NT2/D1 (cell line): ENCODE data around the gene BIN1.

ENCODE experiments used
- DNase-seq: peaks from one replicate; pipeline ENCODE4 v3.0.0-alpha.2; 2011; ENCODE audit warnings: low read depth, low spot score
- H3K27me3 ChIP-seq: 2 replicates; pipeline ENCODE4 v1.6.0; 2011; ENCODE audit warnings: mild to moderate bottlenecking; ENCODE audit not compliant: insufficient read length, insufficient read depth
- H3K36me3 ChIP-seq: 2 replicates; pipeline ENCODE4 v1.6.1; 2011; ENCODE audit warnings: mild to moderate bottlenecking, low read length, mixed read lengths; ENCODE audit not compliant: insufficient read depth, insufficient read length
- H3K4me1 ChIP-seq: 2 replicates; pipeline ENCODE4 v1.5.1; 2011; ENCODE audit not compliant: insufficient read depth, insufficient read length
- H3K4me3 ChIP-seq: 2 replicates; pipeline ENCODE4 v1.5.1; 2011; ENCODE audit warnings: low read depth; ENCODE audit not compliant: insufficient read length
- H3K9ac ChIP-seq: 2 replicates; pipeline ENCODE4 v1.6.0; 2011; ENCODE audit warnings: low read depth; ENCODE audit not compliant: insufficient read length
- H3K9me3 ChIP-seq: 2 replicates; pipeline ENCODE4 v1.5.1; 2011; ENCODE audit warnings: mild to moderate bottlenecking, low read length; ENCODE audit not compliant: insufficient read depth
- SUZ12 ChIP-seq: IDR thresholded peaks from 2 replicates; pipeline ENCODE4 v1.6.1; 2011; ENCODE audit not compliant: insufficient read length, insufficient read depth; ENCODE audit errors: extremely low read depth
- YY1 ChIP-seq: IDR thresholded peaks from 2 replicates; pipeline ENCODE4 v1.6.1; 2011; ENCODE audit not compliant: insufficient read length, insufficient read depth
- ZNF274 ChIP-seq: IDR thresholded peaks from 2 replicates; pipeline ENCODE4 v1.6.1; 2011; ENCODE audit warnings: mild to moderate bottlenecking, low read depth, low read length

The BIN1 gene

GRCh38 chr2:127080938-127081755 lies 25.8 kb downstream of the BIN1 start:
- no peaks in the 10 kb centered on the region for H3K27me3 ChIP-seq
- no peak for DNase-seq
- TF ChIP-seq YY1 = no peak
- TF ChIP-seq ZNF274 = no peak
- no peak for TF ChIP-seq SUZ12
- H3K4me3 ChIP-seq = no peak overlapping the region
- peaks cover 5% of the 10 kb centered on the region for H3K36me3 ChIP-seq
- H3K9ac ChIP-seq = no peak overlapping the region
- H3K4me1 ChIP-seq = peaks cover 69% of the 10 kb centered on the region
- H3K9me3 ChIP-seq = no peaks in the 10 kb centered on the region

- no peak for DNase-seq
- H3K27me3 ChIP-seq = no peaks in the 10 kb centered on the region
- TF ChIP-seq YY1 (no peak), SUZ12 (no peak), ZNF274 (no peak)
- no peaks in the 10 kb centered on the region for H3K9me3 ChIP-seq
- H3K4me1 ChIP-seq = peaks cover 62% of the 10 kb centered on the region
- H3K9ac ChIP-seq = no peak overlapping the region
- H3K4me3 ChIP-seq = no peak overlapping the region
- H3K36me3 ChIP-seq = peaks cover 5% of the 10 kb centered on the region
These were observed 26.6 kb downstream of the BIN1 start for GRCh38 chr2:127080226-127080937.

- peaks cover 5% of the 10 kb centered on the region for H3K36me3 ChIP-seq
- TF ChIP-seq ZNF274 = no peak
- no peak for TF ChIP-seq YY1
- no peak for TF ChIP-seq SUZ12
- no peaks in the 10 kb centered on the region for H3K27me3 ChIP-seq
- H3K4me1 ChIP-seq = peaks cover 59% of the 10 kb centered on the region
- no peak overlapping the region for H3K4me3 ChIP-seq
- H3K9me3 ChIP-seq = no peaks in the 10 kb centered on the region
- peak overlapping the region; percentile 6 for H3K9ac ChIP-seq
- no peak for DNase-seq
These were observed 27.5 kb downstream of the BIN1 start for GRCh38 chr2:127079358-127079920.

- H3K9ac ChIP-seq = no peak overlapping the region
- no peak for TF ChIP-seq YY1
- TF ChIP-seq SUZ12 = no peak
- TF ChIP-seq ZNF274 = no peak
- no peaks in the 10 kb centered on the region for H3K9me3 ChIP-seq
- no peak overlapping the region for H3K4me3 ChIP-seq
- no peaks in the 10 kb centered on the region for H3K27me3 ChIP-seq
- DNase-seq = no peak
- peaks cover 52% of the 10 kb centered on the region for H3K4me1 ChIP-seq
- peaks cover 5% of the 10 kb centered on the region for H3K36me3 ChIP-seq
These were observed 28.2 kb downstream of the BIN1 start for GRCh38 chr2:127078666-127079270.

GRCh38 chr2:127078028-127078427 lies 28.9 kb downstream of the BIN1 start:
- Histone ChIP-seq H3K4me1 (peaks cover 56% of the 10 kb centered on the region), H3K27me3 (no peaks in the 10 kb centered on the region), H3K9me3 (no peaks in the 10 kb centered on the region), H3K4me3 (no peak overlapping the region), H3K9ac (peak overlapping the region; percentile 3), H3K36me3 (peaks cover 5% of the 10 kb centered on the region)
- no peak for TF ChIP-seq SUZ12
- no peak for TF ChIP-seq ZNF274
- no peak for TF ChIP-seq YY1
- DNase-seq = no peak

GRCh38 chr2:127076924-127077323 lies 30.0 kb downstream of the BIN1 start:
- Histone ChIP-seq H3K9me3 (no peaks in the 10 kb centered on the region), H3K27me3 (no peaks in the 10 kb centered on the region), H3K4me1 (peaks cover 46% of the 10 kb centered on the region), H3K9ac (peak overlapping the region; percentile 5), H3K4me3 (no peak overlapping the region), H3K36me3 (peaks cover 8% of the 10 kb centered on the region)
- no peak for DNase-seq
- TF ChIP-seq YY1 (no peak), ZNF274 (no peak), SUZ12 (no peak)
